K562 (cell line): ENCODE measurements around the gene MRPL30. TPM values are rescaled to one million over a fixed set of nuclear protein-coding genes. Genes with fewer than 3 reads are reported as not detected.

Source experiments
- ATAC-seq: fragments of 200-7000 bp; cut with Tn5 transposase; 3 replicates; pipeline ENCODE4 v1.9.1; 2020; ENCODE audit warnings: moderate library complexity
- BruUV-seq: library from RNA; stranded (reverse); fragments of 400-500 nt; replicated peaks from 2 replicates; lab custom pipeline; 2021; lab: Mats Ljungman, UMichigan
- CTCF ChIA-PET: fragments of 300-600 bp; formaldehyde crosslinking; extraction: SDS; loops from one replicate; lab custom pipeline; 2021; ENCODE audit warnings: low intra/inter-chr PET ratio; lab: Yijun Ruan, JAX
- POLR2A ChIA-PET: fragments of 300-600, 350-650 bp; sonication (Branson Sonifier 250); formaldehyde crosslinking; extraction: SDS; loops from one replicate; lab custom pipeline; 2021; ENCODE audit warnings: antibody characterized with exemption, inconsistent platforms; lab: Yijun Ruan, JAX
- DNase-seq, 4 experiments: peaks; one replicate each; pipeline versions ENCODE4 v3.0.0 to v3.0.0-alpha.2; 2011 to 2018; ENCODE audit warnings: low spot score in 3 of 4, mixed read lengths in 3 of 4; ENCODE audit errors: extremely low read depth in 1 of 4
- FAIRE-seq: peaks from 2 replicates; lab custom pipeline; 2011; peaks lifted over from hg19 to GRCh38; lab: Jason Lieb, UNC
- H2AFZ ChIP-seq: 2 replicates; pipeline ENCODE4 v1.6.0; 2011; ENCODE audit warnings: low read depth, low read length, control low read depth, inconsistent platforms
- H3K27ac ChIP-seq: fragments of 200-600 bp; 3 replicates; pipeline ENCODE4 v1.8.0; 2011; ENCODE audit warnings: low read depth, mild to moderate bottlenecking, control low read depth, inconsistent platforms, low read length, moderate library complexity, mixed read lengths; ENCODE audit errors: extremely low read depth
- H3K27me3 ChIP-seq, 2 experiments: fragments of 300-600 bp in 1 of 2; 2 replicates in 1 of 2; 3 replicates in 1 of 2; pipeline versions ENCODE4 v1.6.0 to v1.8.0; 2011; ENCODE audit warnings: inconsistent platforms in 2 of 2, low read length in 2 of 2, mild to moderate bottlenecking in 1 of 2, mixed read lengths in 1 of 2, moderate library complexity in 1 of 2; ENCODE audit not compliant: control insufficient read depth in 2 of 2, insufficient read depth in 2 of 2
- H3K36me3 ChIP-seq: fragments of 300-600 bp; 3 replicates; pipeline ENCODE4 v1.8.0; 2011; ENCODE audit warnings: mild to moderate bottlenecking, low read length, inconsistent platforms; ENCODE audit not compliant: control insufficient read depth, insufficient read depth
- H3K4me1 ChIP-seq, 2 experiments: fragments of 200-600 bp in 1 of 2; replicated peaks in 1 of 2; 2 replicates in 1 of 2; 3 replicates in 1 of 2; pipeline versions ENCODE4 v1.5.1 to v1.8.0; 2011; ENCODE audit warnings: inconsistent platforms in 2 of 2, low read length in 2 of 2, mild to moderate bottlenecking in 1 of 2, mixed read lengths in 1 of 2, moderate library complexity in 1 of 2; ENCODE audit not compliant: control insufficient read depth in 2 of 2, insufficient read depth in 2 of 2
- H3K4me2 ChIP-seq: 2 replicates; pipeline ENCODE4 v1.6.1; 2011; ENCODE audit warnings: low read length, control low read depth, inconsistent platforms, mixed read lengths; ENCODE audit not compliant: insufficient read depth
- H3K4me3 ChIP-seq: fragments of 200-600 bp; sonication (generic), shearing (Covaris generic); 2 replicates; pipeline ENCODE4 v1.5.1; 2016; ENCODE audit warnings: control low read depth, inconsistent platforms
- H3K79me2 ChIP-seq: fragments of 200-600 bp; 3 replicates; pipeline ENCODE4 v1.8.0; 2011; ENCODE audit warnings: low read length, inconsistent platforms; ENCODE audit not compliant: control insufficient read depth, insufficient read depth
- H3K9ac ChIP-seq, 2 experiments: 2 replicates each; pipeline versions ENCODE4 v1.6.0 to v1.6.1; 2011; ENCODE audit warnings: low read depth in 2 of 2, low read length in 2 of 2, control low read depth in 1 of 2, inconsistent platforms in 1 of 2, mild to moderate bottlenecking in 1 of 2, mixed read lengths in 1 of 2; ENCODE audit not compliant: insufficient read depth in 1 of 2
- H3K9me1 ChIP-seq: one replicate; pipeline ENCODE4 v1.6.0; 2011; ENCODE audit warnings: inconsistent platforms, mild to moderate bottlenecking, low read length, moderate library complexity; ENCODE audit not compliant: control insufficient read depth, insufficient read depth
- H3K9me3 ChIP-seq: replicated peaks from 2 replicates; pipeline ENCODE4 v1.5.1; 2011; ENCODE audit warnings: low read depth, low read length, inconsistent platforms; ENCODE audit not compliant: control insufficient read depth, insufficient read depth
- H4K20me1 ChIP-seq: replicated peaks from 2 replicates; pipeline ENCODE4 v1.6.1; 2011; ENCODE audit warnings: low read length, inconsistent platforms, mixed read lengths; ENCODE audit not compliant: control insufficient read depth, insufficient read depth
- BDP1 ChIP-seq: IDR thresholded peaks from 3 replicates; pipeline ENCODE4 v1.6.1; 2011; ENCODE audit not compliant: insufficient read length, insufficient read depth
- BMI1 ChIP-seq: fragments of 150-350 bp; IDR thresholded peaks from 2 replicates; pipeline ENCODE4 v1.6.1; 2014; ENCODE audit warnings: low read length
- CBX2 ChIP-seq: fragments of 200-600 bp; sonication (generic); IDR thresholded peaks from one replicate; pipeline ENCODE4 v1.6.1; 2012; ENCODE audit warnings: mild to moderate bottlenecking, low read length, inconsistent platforms; ENCODE audit not compliant: insufficient read depth, poor library complexity, severe bottlenecking
- CBX8 ChIP-seq: fragments of 200-600 bp; sonication (generic); IDR thresholded peaks from 2 replicates; pipeline ENCODE4 v1.6.1; 2012; ENCODE audit warnings: borderline replicate concordance, mixed run types, low read depth, mild to moderate bottlenecking, moderate library complexity, mixed read lengths, low read length, control low read depth, inconsistent platforms; ENCODE audit not compliant: poor library complexity, severe bottlenecking; ENCODE audit errors: extremely low read depth
- ETV5 ChIP-seq: sonication (generic); formaldehyde crosslinking; IDR thresholded peaks from 2 replicates; pipeline ENCODE4 v1.4.0; 2020; ENCODE audit warnings: low read depth, mild to moderate bottlenecking, missing genetic modification reagents
- FOXM1 ChIP-seq, 2 experiments: fragments of 450-650 bp in 1 of 2; sonication (generic) in 1 of 2; formaldehyde crosslinking in 1 of 2; IDR thresholded peaks; 2 replicates each; pipeline versions ENCODE4 v1.6.1 to v1.9.0; 2017 to 2022; ENCODE audit warnings: low read depth in 2 of 2, mild to moderate bottlenecking in 2 of 2, missing genetic modification reagents in 1 of 2, moderate library complexity in 1 of 2
- HNRNPUL1 ChIP-seq: fragments of 200-400 bp; formaldehyde crosslinking; IDR thresholded peaks from 2 replicates; pipeline ENCODE4 v1.6.1; 2017; ENCODE audit warnings: low read length
- NFIC ChIP-seq: fragments of 450-650 bp; IDR thresholded peaks from 2 replicates; pipeline ENCODE4 v1.6.1; 2017; ENCODE audit warnings: mild to moderate bottlenecking, inconsistent platforms
- RBM17 ChIP-seq: fragments of 200-400 bp; formaldehyde crosslinking; IDR thresholded peaks from 2 replicates; pipeline ENCODE4 v1.6.1; 2017; ENCODE audit warnings: low read depth, mild to moderate bottlenecking, low read length, borderline replicate concordance
- RNF2 ChIP-seq: sonication (generic); IDR thresholded peaks from 2 replicates; pipeline ENCODE4 v1.6.1; 2016
- SFPQ ChIP-seq: fragments of 200-400 bp; formaldehyde crosslinking; IDR thresholded peaks from 2 replicates; pipeline ENCODE4 v1.6.1; 2017; ENCODE audit warnings: mild to moderate bottlenecking, low read depth, low read length, moderate library complexity
- SMARCA4 ChIP-seq: fragments of 450-650 bp; IDR thresholded peaks from 2 replicates; pipeline ENCODE4 v1.6.1; 2016
- WHSC1 ChIP-seq: IDR thresholded peaks from one replicate; pipeline ENCODE4 v1.6.1; 2012; ENCODE audit warnings: low read length, control low read depth, inconsistent platforms
- WGBS: fragments of 100-300 bp; shearing (Covaris generic); methylation state at CpG from one replicate; pipeline ENCODE4 v1.1.6; 2016; ENCODE audit warnings: low coverage, mixed read lengths; ENCODE audit not compliant: insufficient coverage; ENCODE audit errors: missing lambda C conversion rate; 5-methylcytosine and 5-hydroxymethylcytosine counted together
- in situ Hi-C: fragments of 300-500 bp; cut with MboI; formaldehyde crosslinking; loops from 4 replicates; pipeline ENCODE4 v1.15.0; 2018; ENCODE audit warnings: inconsistent platforms, mixed read lengths
- intact Hi-C: fragments of 100-400 bp; cut with micrococcal nuclease; formaldehyde crosslinking; loops from 2 replicates; pipeline ENCODE4 v1.14.2; 2022
- polyA plus RNA-seq, 8 experiments: library from polyadenylated mRNA; depleted of rRNA in 4 of 8; stranded (reverse) in 5 of 8; unstranded in 3 of 8; fragments of >200 nt; fragmentation: Nextera tagmentation in 2 of 8; fragmentation: Illumina TruSeq in 1 of 8; extraction: Ambion mirVana in 2 of 8; extraction: Trizol in 1 of 8; gene quantifications; 2 replicates each; pipeline versions ENCODE4 v1.2.1 to v1.2.3, GENCODE V29; 2011 to 2014; ENCODE audit warnings: inconsistent platforms in 1 of 8, missing spikeins in 1 of 8
- total RNA-seq, 7 experiments: library from RNA; depleted of rRNA in 6 of 7; stranded (reverse); fragments of >200 nt in 6 of 7; fragmentation: Illumina TruSeq in 2 of 7; extraction: Trizol in 2 of 7; gene quantifications; 2 replicates each; pipeline versions ENCODE4 v1.2.1 to v1.2.3, GENCODE V29; 2011 to 2021; ENCODE audit warnings: low replicate concordance in 1 of 7
- TF ChIP-seq, protein P1 (sequence below): sonication (generic); formaldehyde crosslinking; IDR thresholded peaks from 2 replicates; pipeline ENCODE4 v1.8.1; 2022; ENCODE audit warnings: missing genetic modification reagents
- TF ChIP-seq, protein P2 (sequence below): sonication (generic); formaldehyde crosslinking; IDR thresholded peaks from 2 replicates; pipeline ENCODE4 v1.8.0; 2022; ENCODE audit warnings: mild to moderate bottlenecking, missing genetic modification reagents
- TF ChIP-seq, protein P3 (sequence below): fragments of 450-650 bp; conservative IDR thresholded peaks from 2 replicates; pipeline ENCODE4 v1.6.1; 2016; ENCODE audit warnings: missing genetic modification characterization, low read depth, mild to moderate bottlenecking, missing compliant biosample characterization, moderate library complexity

MRPL30 gene
- total and polyA plus RNA-seq, 9 of the 15 experiments (the other 6 are each of a cell fraction or from before 2014, with no cell fraction given): 63.3 to 130 (median 87.0) TPM

DNA sequence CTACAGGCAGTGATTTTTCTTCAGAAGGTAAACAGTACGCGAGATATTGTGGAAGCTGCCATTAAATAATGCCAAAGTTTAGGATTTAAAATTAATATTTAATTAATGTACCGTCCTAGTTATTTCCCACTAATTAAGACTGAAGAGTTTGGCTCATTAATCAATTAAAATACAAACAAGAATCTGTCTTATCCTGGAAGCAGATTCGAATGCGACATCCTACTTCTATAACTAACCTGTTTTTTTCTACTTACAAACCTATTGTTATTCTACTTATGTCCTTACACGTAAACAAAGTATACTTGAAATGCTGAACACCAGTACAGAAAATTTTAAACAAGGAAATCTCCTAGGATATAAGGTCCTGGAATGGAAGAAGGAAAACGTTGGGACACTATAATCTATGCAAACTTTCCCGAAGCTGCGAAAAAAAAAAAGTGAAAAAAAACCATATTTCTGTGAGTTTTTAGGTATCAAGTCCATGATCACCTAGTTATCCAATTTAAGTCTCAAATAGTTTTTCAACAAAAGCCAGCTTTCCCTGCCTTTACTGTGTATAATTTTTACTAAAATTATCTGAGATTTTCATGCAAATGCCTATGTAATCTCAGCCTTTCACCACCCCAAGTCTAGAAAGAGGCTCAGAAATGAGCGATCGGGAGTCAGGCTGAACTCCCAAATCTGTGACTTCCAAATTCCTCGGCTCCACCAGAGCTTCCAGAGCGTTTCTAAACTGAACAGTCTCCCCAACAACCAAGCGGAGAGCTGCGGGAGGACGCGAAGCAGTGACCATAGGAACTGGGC lies 40.7 kb upstream of the MRPL30 start:
- WGBS: 18% methylated on average over 17 of the region's 17 CpGs
- Histone ChIP-seq H3K4me3 (peak overlapping the region; percentile 99), H3K4me1 (peaks cover 0 to 17% of the 10 kb centered on the region in 2 experiments; a peak in 2 of 5 replicates), H3K9me1 (no peaks in the 10 kb centered on the region), H4K20me1 (no peaks in the 10 kb centered on the region), H2AFZ (peak overlapping the region; percentile 100), H3K79me2 (no peaks in the 10 kb centered on the region), H3K36me3 (no peaks in the 10 kb centered on the region), H3K4me2 (peak overlapping the region; percentile 99), H3K9me3 (no peaks in the 10 kb centered on the region), H3K9ac (peak overlapping the region; percentile 42 to 93; a peak in 3 of 4 replicates), H3K27ac (no peak overlapping the region), H3K27me3 (no peaks in the 10 kb centered on the region)
- BruUV-seq: no TSS peak
- in situ Hi-C loops (no loop called here), intact Hi-C loops (no loop called here)
- DNase-seq: peak in 1 of 4 experiments; percentile 23
- peak; percentile 8; the same call in 2 of the 3 replicates for ATAC-seq
- POLR2A ChIA-PET: no interaction called here
- TF ChIP-seq, protein P1, sequence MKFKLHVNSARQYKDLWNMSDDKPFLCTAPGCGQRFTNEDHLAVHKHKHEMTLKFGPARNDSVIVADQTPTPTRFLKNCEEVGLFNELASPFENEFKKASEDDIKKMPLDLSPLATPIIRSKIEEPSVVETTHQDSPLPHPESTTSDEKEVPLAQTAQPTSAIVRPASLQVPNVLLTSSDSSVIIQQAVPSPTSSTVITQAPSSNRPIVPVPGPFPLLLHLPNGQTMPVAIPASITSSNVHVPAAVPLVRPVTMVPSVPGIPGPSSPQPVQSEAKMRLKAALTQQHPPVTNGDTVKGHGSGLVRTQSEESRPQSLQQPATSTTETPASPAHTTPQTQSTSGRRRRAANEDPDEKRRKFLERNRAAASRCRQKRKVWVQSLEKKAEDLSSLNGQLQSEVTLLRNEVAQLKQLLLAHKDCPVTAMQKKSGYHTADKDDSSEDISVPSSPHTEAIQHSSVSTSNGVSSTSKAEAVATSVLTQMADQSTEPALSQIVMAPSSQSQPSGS (CRISPR knock-in tag): no peak
- no peak for TF ChIP-seq HNRNPUL1
- no peak for TF ChIP-seq BDP1
- 0 out of 2 replicates have a peak, but pooled peaks have one; percentile 18 for TF ChIP-seq BMI1
- TF ChIP-seq SFPQ: no peak
- TF ChIP-seq, protein P2, sequence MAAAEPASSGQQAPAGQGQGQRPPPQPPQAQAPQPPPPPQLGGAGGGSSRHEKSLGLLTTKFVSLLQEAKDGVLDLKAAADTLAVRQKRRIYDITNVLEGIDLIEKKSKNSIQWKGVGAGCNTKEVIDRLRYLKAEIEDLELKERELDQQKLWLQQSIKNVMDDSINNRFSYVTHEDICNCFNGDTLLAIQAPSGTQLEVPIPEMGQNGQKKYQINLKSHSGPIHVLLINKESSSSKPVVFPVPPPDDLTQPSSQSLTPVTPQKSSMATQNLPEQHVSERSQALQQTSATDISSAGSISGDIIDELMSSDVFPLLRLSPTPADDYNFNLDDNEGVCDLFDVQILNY (CRISPR knock-in tag): no peak
- peak; percentile 93 for TF ChIP-seq CBX2
- no peak for TF ChIP-seq WHSC1
- 0 out of 2 replicates have a peak, but pooled peaks have one; percentile 17 for TF ChIP-seq RNF2
- TF ChIP-seq NFIC: no peak
- no peak for TF ChIP-seq FOXM1 (IDR thresholded peaks at IDR 0.05; ENCODE audit: low read depth)
- no peak for TF ChIP-seq FOXM1 (CRISPR knock-in tag; IDR thresholded peaks at IDR 0.05; ENCODE audit: low read depth)
- TF ChIP-seq SMARCA4: no peak
- 0 out of 2 replicates have a peak, but pooled peaks have one; percentile 25 for TF ChIP-seq ETV5
- no peak for TF ChIP-seq RBM17
- TF ChIP-seq, protein P3, sequence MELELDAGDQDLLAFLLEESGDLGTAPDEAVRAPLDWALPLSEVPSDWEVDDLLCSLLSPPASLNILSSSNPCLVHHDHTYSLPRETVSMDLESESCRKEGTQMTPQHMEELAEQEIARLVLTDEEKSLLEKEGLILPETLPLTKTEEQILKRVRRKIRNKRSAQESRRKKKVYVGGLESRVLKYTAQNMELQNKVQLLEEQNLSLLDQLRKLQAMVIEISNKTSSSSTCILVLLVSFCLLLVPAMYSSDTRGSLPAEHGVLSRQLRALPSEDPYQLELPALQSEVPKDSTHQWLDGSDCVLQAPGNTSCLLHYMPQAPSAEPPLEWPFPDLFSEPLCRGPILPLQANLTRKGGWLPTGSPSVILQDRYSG: no peak
- TF ChIP-seq CBX8: peak; percentile 69
- CTCF ChIA-PET: no interaction called here
- FAIRE-seq: no peak
